HAP-1 (cell line): ENCODE results near the gene LRGUK.
"Not testable (repeated sequence)": the region's sequence is repeated elsewhere in the genome, so short reads cannot be mapped to it uniquely, and the experiment has no call there.

Source experiments
- DNase-seq, 2 experiments: peaks; one replicate each; pipeline ENCODE4 v3.0.0-alpha.2; 2016 to 2020; ENCODE audit warnings: low spot score in 2 of 2
- H3K27me3 ChIP-seq: fragments of 250-450 bp; sonication (Bioruptor Pico); 2 replicates; pipeline ENCODE4 v1.5.1; 2020; ENCODE audit warnings: low read depth, mild to moderate bottlenecking, moderate library complexity
- H3K36me3 ChIP-seq: fragments of 250-450 bp; sonication (Bioruptor Pico); replicated peaks from 2 replicates; pipeline ENCODE4 v1.5.1; 2020; ENCODE audit warnings: mild to moderate bottlenecking
- H3K4me1 ChIP-seq: fragments of 250-450 bp; sonication (Bioruptor Pico); 2 replicates; pipeline ENCODE4 v1.5.1; 2020; ENCODE audit warnings: mild to moderate bottlenecking
- H3K4me3 ChIP-seq: fragments of 250-450 bp; sonication (Bioruptor Pico); 2 replicates; pipeline ENCODE4 v1.5.1; 2020; ENCODE audit warnings: mild to moderate bottlenecking, moderate library complexity
- H3K9me3 ChIP-seq: fragments of 250-450 bp; sonication (Bioruptor Pico); 2 replicates; pipeline ENCODE4 v1.5.1; 2020; ENCODE audit warnings: mild to moderate bottlenecking, moderate library complexity
- in situ Hi-C: fragments of 300-500 bp; cut with MboI; formaldehyde crosslinking; loops from 3 replicates; pipeline ENCODE4 v1.14.3; 2020; ENCODE audit warnings: low sequenced_read_pairs, inconsistent platforms, mixed read lengths

The LRGUK gene

DNA sequence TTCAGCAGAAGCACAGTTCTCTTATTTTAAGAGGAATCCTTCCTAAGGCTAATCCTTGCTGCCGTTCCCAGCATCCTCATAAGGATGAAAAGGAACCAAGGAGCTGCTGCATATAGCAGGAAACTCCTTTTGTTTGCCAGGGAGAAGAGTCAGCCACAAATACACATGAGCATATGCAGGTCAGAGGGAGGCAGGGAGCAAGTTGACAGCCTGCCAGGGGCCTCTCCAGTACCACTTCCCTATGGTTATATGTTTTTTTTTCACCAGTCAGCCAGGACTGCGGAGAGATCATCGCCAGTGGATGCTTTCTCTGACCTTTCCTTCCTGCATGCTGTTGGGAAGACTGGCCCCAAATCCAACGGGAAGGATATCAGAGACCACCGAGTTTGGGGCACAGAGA is 149.8 kb downstream of the LRGUK start:
- Histone ChIP-seq H3K27me3 (0 out of 2 replicates have a peak, but pooled peaks cover 3% of the 10 kb centered on the region), H3K36me3 (no peaks in the 10 kb centered on the region), H3K4me1 (no peaks in the 10 kb centered on the region), H3K9me3 (no peaks in the 10 kb centered on the region), H3K4me3 (no peak overlapping the region)
- in situ Hi-C loops: no loop called here
- no peak for DNase-seq

DNA sequence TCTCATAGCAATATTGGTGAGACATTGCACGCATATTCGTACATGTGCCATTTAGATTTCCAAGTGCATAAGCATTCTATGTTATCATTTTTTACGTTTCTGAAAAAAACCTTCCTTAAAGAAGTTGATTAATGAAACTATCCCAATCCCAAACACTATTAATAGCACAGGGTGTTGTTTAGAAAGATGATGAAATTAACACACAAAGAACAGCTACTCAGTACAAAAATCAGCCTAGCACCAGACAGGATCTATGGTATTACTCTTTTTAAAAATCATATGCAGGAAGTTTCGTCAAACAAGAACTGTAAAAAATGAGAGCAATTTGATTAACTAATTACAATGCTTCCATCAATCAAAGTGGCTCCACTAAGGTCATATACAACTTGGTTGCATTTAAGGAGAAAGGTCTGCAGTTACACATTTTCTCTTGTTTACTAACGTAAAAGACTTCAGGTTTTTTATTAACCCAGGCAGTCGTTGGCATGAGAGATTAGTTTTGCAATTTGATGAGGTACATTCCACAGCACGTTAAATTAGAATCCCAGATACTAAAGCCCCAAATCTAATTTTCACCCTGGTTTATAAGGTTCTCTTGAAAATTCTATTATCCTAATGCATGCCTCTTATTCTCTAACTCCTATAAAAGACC is 151.5 kb downstream of the LRGUK start:
- H3K4me1 ChIP-seq: no peaks in the 10 kb centered on the region
- 0 out of 2 replicates have a peak, but pooled peaks cover 3% of the 10 kb centered on the region for H3K27me3 ChIP-seq
- no peaks in the 10 kb centered on the region for H3K36me3 ChIP-seq
- H3K4me3 ChIP-seq: no peak overlapping the region
- DNase-seq: no peak
- H3K9me3 ChIP-seq: no peaks in the 10 kb centered on the region
- in situ Hi-C loops: no loop called here

DNA sequence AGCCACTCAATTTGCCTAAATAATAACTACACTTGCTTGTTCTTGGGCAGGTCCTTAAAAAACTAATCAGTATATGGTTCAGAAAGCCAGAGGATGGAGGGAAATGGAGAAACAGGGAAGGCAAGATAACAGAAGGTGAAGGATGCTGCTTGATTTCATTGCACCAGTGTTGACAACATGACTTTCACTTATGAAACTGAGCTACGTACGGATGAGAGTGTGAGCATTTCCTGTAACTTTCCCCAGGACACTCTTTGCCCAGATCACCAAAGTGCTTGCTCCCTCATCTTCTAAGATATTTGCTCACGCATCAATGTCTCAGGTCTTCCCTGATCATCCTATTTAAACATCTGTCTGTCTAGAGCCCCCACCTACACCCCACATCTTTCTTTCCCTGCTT is 152.2 kb downstream of the LRGUK start:
- in situ Hi-C loops: no loop called here
- no peak for DNase-seq
- 0 out of 2 replicates have a peak, but pooled peaks cover 3% of the 10 kb centered on the region for H3K27me3 ChIP-seq

DNA sequence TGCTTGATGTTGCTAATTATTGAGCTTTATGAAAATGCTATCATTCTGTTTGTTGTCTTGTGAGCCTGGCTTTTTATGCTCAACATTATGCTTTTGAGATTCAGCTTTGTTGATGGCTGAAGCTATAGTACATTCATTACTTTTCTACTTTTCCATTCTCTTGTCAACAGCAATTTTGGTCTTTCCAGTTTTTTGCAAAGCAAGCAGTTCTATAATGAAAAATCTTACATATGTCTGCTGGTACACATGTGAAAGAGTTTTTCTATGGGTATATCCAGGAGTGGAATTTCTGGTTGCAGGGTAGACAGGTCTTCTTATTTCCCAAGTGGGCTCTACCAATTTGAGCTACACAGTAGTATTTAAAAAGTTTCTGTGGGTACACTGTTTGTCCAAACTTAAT is 152.8 kb downstream of the LRGUK start:
- no peak for DNase-seq
- in situ Hi-C loops: no loop called here
- H3K4me1 ChIP-seq: no peaks in the 10 kb centered on the region
- H3K36me3 ChIP-seq: no peaks in the 10 kb centered on the region
- 0 out of 2 replicates have a peak, but pooled peaks cover 3% of the 10 kb centered on the region for H3K27me3 ChIP-seq
- no peaks in the 10 kb centered on the region for H3K9me3 ChIP-seq
- H3K4me3 ChIP-seq: no peak overlapping the region

More for the DNA sequence above, 152.2 kb downstream of the LRGUK start:
- no peaks in the 10 kb centered on the region for H3K36me3 ChIP-seq
- no peaks in the 10 kb centered on the region for H3K9me3 ChIP-seq
- H3K4me1 ChIP-seq: no peaks in the 10 kb centered on the region
- no peak overlapping the region for H3K4me3 ChIP-seq

DNA sequence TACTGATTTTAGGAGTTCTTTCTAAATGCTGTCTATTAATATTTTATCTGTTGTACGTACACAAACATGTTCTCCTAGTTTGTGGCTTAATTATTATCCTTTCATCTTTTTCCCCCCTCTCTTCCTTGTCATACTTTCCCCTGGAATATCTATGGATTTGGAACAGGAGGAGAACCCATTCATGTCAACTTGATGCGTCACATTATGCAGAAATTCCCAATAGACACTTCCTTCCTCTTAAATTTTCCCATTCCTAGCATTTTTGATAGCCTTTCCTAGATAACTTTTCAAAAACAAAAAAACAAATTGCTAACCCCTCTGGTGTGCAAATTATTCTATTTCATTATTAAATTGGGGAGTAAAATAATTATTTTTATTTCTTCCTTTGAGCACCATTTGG is 153.4 kb downstream of the LRGUK start:
- no peaks in the 10 kb centered on the region for H3K36me3 ChIP-seq
- H3K4me1 ChIP-seq: no peaks in the 10 kb centered on the region
- H3K27me3 ChIP-seq: 0 out of 2 replicates have a peak, but pooled peaks cover 3% of the 10 kb centered on the region
- in situ Hi-C loops: no loop called here
- H3K9me3 ChIP-seq: no peaks in the 10 kb centered on the region
- DNase-seq: no peak
- H3K4me3 ChIP-seq: no peak overlapping the region

DNA sequence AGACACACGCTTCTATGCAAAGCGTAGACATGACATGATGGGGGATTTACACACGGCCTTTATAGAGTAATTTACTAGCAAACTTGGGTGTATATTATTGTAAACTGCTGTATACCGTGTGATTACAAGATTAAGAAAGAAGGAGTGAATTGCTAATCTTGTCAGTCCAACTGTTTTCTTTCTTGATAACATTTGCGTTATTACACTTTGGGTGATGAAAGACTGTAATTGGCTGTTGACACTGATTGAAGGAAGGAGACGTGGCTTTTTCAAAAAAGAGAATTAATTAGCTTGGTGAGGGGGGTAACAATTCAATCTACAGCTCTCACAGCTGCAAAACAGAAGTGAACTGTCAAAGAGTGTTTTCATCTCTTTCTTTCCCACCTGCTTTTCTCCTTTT is 156.9 kb downstream of the LRGUK start:
- Histone ChIP-seq H3K4me3 (no peak overlapping the region), H3K4me1 (no peaks in the 10 kb centered on the region), H3K36me3 (no peaks in the 10 kb centered on the region), H3K27me3 (0 out of 2 replicates have a peak, but pooled peaks cover 3% of the 10 kb centered on the region), H3K9me3 (no peaks in the 10 kb centered on the region)
- DNase-seq: no peak
- in situ Hi-C loops: no loop called here

DNA sequence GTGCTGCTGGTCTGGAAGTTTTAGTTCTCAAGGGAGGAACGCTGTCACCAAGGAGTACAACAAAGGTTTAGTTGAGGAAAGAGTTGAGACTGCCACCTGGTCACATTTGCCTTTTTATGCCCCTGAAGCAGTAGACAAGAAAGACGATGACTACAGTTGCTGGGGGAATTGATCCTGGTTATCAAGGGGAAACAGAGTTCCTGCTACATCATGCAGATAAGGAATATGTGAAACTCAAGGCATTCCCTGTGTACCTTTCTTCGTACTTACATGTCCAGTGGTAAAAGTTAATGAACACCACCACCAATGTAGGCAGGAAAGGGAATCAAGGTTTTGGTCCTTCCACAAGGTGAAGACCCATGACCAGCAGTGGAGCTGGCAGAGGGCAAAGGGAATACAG is 157.8 kb downstream of the LRGUK start:
- Histone ChIP-seq H3K4me1 (no peaks in the 10 kb centered on the region), H3K27me3 (0 out of 2 replicates have a peak, but pooled peaks cover 3% of the 10 kb centered on the region), H3K4me3 (no peak overlapping the region), H3K9me3 (no peaks in the 10 kb centered on the region), H3K36me3 (no peaks in the 10 kb centered on the region)
- in situ Hi-C loops: no loop called here
- no peak for DNase-seq

DNA sequence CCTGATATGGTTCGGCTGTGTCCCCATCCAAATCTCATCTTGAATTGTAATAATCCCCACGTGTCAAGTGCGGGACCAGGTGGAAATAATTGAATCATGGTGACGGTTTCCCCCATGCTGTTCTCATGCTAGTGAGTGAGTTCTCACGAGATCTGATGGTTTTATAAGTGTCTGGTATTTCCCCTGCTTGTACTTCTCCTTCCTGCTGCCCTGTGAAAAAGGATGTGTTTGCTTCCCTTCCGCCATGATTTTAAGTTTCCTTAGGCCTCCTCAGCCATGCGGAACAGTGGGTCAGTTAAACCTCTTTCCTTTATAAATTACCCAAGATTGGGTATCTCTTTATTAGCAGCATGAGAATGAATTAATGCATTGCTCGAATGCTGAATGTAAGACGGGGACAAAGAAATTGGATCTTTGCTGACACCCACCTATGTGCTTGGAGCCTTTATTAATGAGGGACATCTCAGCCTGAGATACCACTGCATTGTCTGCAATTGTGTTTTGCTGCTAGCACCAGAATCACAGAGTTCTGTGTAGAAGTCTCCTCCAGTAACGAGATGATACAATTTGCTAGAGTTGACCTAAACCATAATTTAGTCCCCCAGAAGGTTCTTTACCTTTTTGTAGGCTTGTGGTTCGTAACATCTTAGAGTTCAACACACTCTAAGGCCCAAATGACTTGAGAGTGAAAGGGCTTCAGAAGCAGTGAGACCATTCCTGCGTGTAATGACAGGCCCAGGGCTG is 160.9 kb downstream of the LRGUK start:
- Histone ChIP-seq H3K27me3 (no peaks in the 10 kb centered on the region), H3K9me3 (no peaks in the 10 kb centered on the region), H3K36me3 (no peaks in the 10 kb centered on the region), H3K4me1 (no peaks in the 10 kb centered on the region), H3K4me3 (no peak overlapping the region)
- no peak for DNase-seq
- in situ Hi-C loops: no loop called here

DNA sequence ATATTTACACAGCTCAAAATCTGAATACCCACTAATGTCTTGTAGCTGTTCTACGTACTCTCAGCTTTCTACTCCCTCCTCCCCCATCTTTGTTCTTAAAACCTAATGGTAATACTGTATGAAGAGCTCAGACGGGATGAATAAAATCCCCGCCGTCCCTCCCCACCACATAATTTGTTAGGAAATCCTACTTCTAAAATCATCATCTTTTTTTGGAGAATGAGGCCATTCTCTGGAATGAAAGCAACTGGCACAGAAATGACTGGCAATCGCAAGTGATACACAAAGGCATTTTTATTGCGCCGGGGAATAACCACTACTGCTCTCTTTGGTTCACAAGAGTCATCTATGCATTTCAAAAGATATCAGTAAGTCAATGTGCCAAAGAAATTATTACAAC is 162.3 kb downstream of the LRGUK start:
- DNase-seq: no peak
- Histone ChIP-seq H3K4me3 (no peak overlapping the region), H3K4me1 (no peaks in the 10 kb centered on the region), H3K27me3 (no peaks in the 10 kb centered on the region), H3K9me3 (no peaks in the 10 kb centered on the region), H3K36me3 (no peaks in the 10 kb centered on the region; the same call in 1 of the 2 replicates)
- in situ Hi-C loops: no loop called here

DNA sequence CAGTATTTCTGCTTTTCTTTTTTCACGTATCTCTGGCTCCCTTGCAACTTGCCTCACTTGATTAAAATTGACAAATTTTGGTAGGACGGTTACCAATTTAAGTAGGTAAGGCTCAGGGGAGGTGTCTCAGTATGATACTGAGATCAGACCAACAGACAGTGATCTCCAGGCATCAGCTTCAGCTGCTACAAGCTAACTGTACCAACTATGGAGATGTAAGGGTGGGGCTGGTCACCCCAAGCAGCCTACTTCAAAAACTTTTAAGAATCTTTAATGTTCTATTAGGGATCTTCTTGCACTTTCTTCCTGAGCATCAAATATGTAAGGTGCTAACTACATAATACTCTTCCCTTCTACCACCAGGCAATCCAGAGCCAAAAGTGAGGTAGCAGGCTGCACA is 162.7 kb downstream of the LRGUK start:
- no peaks in the 10 kb centered on the region for H3K27me3 ChIP-seq
- no peaks in the 10 kb centered on the region for H3K9me3 ChIP-seq
- DNase-seq: no peak
- no peak overlapping the region for H3K4me3 ChIP-seq
- no peaks in the 10 kb centered on the region; the same call in 1 of the 2 replicates for H3K36me3 ChIP-seq
- no peaks in the 10 kb centered on the region for H3K4me1 ChIP-seq
- in situ Hi-C loops: no loop called here

DNA sequence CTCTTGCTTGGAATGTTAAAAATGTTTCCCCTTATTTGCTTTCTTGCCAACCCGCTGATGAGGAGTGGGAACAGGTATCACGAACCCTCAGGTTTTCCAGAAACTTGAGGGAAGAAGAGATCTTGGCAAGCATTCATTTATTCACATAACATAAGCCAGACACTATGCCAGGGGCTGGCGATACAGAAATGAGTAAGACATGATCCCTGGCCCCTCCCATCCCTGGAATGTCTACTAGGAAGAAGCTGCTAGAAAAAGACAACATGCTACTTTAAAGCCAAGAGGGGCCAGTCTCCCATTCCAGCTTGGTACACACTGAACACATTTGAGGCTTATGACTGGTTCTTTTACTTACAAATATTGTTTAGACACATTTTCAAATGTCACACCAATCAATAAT is 163.1 kb downstream of the LRGUK start:
- in situ Hi-C loops: no loop called here
- no peak overlapping the region for H3K4me3 ChIP-seq
- no peaks in the 10 kb centered on the region for H3K9me3 ChIP-seq
- no peaks in the 10 kb centered on the region; the same call in 1 of the 2 replicates for H3K36me3 ChIP-seq
- no peaks in the 10 kb centered on the region for H3K27me3 ChIP-seq
- DNase-seq: no peak
- no peaks in the 10 kb centered on the region for H3K4me1 ChIP-seq

DNA sequence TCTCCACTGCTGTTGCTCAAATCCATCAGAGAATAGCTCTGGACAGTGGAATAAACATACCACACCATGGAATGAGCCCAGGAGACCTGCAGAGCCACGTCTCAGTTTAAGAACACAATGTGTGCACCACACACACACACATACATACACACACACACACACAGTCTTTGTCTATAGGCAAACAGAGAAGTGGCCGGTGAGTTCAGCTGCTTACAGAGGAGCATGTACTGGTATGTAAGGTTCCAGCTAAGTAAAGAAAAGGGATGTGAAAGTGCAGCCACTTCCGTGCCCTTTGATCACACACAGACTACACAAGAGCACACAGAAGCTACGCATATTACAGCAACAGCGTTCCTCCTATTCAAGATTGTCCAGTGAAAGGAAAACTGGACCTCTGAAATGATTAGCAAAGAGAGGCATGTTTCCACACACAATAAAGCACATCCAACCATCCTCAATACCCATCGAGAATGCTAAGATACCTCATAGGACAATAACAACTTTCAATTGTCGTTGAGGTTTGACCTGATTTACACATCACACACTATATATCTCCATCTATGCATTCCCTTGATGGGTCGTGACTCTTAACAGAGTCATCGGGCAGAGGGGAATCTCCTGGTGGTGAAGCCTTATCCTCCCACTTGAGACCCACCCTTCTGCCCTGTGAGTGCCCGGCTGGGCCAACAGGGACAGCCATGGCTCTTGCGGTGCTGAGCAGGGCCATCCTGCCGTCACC is 166.0 kb downstream of the LRGUK start:
- Histone ChIP-seq H3K4me1 (peaks cover 12% of the 10 kb centered on the region), H3K9me3 (no peaks in the 10 kb centered on the region), H3K27me3 (no peaks in the 10 kb centered on the region), H3K36me3 (peaks cover 6% of the 10 kb centered on the region), H3K4me3 (no peak overlapping the region)
- DNase-seq: no peak
- in situ Hi-C loops: no loop called here

DNA sequence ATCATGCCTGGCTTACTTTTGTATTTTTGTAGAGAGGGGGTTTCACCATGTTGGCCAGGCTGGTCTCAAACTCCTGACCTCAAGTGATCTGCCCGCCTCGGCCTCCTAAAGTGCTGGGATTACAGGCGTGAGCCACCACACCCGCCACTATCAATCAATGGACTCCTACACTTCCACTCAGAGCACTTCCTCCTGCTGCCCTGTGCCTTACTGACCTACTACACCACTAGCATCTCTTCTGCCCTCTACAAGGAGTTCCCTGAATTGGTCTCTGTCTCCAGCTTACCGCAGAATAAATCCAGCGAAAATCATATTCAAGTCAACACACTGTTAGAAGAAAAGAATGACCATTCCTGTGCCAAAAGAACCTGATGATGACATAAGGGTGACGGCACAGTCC is 168.8 kb downstream of the LRGUK start:
- DNase-seq, H3K36me3 ChIP-seq, H3K4me3 ChIP-seq, in situ Hi-C loops, H3K9me3 ChIP-seq, H3K27me3 ChIP-seq: not testable (repeated sequence)
- peaks cover 35% of the 10 kb centered on the region for H3K4me1 ChIP-seq

DNA sequence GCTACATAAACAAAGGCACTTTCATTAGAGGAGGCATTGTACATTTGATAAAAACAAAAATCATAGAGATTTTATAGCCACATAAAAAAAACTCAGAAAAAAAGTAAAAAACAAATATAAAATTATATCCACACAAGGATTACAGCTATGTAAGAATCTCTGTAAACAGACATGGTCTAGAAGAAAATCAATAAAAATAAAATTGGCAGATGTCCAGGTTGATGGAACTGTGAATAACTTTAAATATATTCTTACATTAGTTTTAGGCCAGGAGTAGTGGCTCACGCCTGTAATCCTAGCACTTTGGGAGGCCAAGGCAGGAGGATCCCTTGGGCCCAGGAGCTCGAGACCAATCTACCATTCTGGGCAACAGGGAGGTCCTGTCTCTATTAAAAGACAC is 170.3 kb downstream of the LRGUK start:
- no peaks in the 10 kb centered on the region for H3K9me3 ChIP-seq
- H3K27me3 ChIP-seq: no peaks in the 10 kb centered on the region
- peaks cover 47% of the 10 kb centered on the region for H3K4me1 ChIP-seq
- no peak overlapping the region for H3K4me3 ChIP-seq
- no peak for DNase-seq
- H3K36me3 ChIP-seq: peaks cover 18% of the 10 kb centered on the region
- in situ Hi-C loops: no loop called here
